ENCODE results near the gene SRM.
"Not testable (repeated sequence)": the region's sequence is repeated elsewhere in the genome, so short reads cannot be mapped to it uniquely, and the experiment has no call there.

The SRM gene

DNA sequence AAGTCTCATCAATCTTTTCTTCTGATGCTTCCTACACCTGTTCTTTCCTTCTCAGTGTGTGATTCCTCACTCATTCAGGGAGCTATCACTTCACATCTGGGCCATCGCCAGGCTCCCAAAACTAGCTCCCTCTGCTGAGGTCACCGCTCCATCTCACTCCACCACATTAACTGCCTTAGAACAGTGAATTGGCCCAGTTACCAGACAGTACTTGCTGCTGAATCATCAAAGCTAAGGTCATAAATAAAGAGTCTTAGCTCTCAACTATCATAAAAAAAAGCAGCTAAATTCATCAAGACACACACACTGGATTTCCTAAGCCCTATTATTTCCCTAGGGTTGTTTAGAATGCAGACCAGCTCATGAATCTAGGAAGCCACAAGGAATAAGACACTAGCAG, 18.8 kb upstream of the SRM start:
- no peak overlapping the region for H3K4me3 ChIP-seq (replicated peaks; ENCODE audit: insufficient read depth, low read length)
- TF ChIP-seq SPI1 (IDR thresholded peaks at IDR 0.05; ENCODE audit: borderline replicate concordance, low read depth) (no peak), GABPA (IDR thresholded peaks at IDR 0.05; ENCODE audit: low read depth) (no peak), POLR2AphosphoS5 (IDR thresholded peaks at IDR 0.05; ENCODE audit: low read depth) (no peak)
- TF ChIP-seq, protein P1, sequence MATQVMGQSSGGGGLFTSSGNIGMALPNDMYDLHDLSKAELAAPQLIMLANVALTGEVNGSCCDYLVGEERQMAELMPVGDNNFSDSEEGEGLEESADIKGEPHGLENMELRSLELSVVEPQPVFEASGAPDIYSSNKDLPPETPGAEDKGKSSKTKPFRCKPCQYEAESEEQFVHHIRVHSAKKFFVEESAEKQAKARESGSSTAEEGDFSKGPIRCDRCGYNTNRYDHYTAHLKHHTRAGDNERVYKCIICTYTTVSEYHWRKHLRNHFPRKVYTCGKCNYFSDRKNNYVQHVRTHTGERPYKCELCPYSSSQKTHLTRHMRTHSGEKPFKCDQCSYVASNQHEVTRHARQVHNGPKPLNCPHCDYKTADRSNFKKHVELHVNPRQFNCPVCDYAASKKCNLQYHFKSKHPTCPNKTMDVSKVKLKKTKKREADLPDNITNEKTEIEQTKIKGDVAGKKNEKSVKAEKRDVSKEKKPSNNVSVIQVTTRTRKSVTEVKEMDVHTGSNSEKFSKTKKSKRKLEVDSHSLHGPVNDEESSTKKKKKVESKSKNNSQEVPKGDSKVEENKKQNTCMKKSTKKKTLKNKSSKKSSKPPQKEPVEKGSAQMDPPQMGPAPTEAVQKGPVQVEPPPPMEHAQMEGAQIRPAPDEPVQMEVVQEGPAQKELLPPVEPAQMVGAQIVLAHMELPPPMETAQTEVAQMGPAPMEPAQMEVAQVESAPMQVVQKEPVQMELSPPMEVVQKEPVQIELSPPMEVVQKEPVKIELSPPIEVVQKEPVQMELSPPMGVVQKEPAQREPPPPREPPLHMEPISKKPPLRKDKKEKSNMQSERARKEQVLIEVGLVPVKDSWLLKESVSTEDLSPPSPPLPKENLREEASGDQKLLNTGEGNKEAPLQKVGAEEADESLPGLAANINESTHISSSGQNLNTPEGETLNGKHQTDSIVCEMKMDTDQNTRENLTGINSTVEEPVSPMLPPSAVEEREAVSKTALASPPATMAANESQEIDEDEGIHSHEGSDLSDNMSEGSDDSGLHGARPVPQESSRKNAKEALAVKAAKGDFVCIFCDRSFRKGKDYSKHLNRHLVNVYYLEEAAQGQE (IDR thresholded peaks at IDR 0.05; ENCODE audit: insufficient replicate concordance, low read depth), result no peak
- TF ChIP-seq, protein P2, sequence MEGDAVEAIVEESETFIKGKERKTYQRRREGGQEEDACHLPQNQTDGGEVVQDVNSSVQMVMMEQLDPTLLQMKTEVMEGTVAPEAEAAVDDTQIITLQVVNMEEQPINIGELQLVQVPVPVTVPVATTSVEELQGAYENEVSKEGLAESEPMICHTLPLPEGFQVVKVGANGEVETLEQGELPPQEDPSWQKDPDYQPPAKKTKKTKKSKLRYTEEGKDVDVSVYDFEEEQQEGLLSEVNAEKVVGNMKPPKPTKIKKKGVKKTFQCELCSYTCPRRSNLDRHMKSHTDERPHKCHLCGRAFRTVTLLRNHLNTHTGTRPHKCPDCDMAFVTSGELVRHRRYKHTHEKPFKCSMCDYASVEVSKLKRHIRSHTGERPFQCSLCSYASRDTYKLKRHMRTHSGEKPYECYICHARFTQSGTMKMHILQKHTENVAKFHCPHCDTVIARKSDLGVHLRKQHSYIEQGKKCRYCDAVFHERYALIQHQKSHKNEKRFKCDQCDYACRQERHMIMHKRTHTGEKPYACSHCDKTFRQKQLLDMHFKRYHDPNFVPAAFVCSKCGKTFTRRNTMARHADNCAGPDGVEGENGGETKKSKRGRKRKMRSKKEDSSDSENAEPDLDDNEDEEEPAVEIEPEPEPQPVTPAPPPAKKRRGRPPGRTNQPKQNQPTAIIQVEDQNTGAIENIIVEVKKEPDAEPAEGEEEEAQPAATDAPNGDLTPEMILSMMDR (IDR thresholded peaks at IDR 0.05; ENCODE audit: insufficient read depth, low read length), result no peak
- DNase-seq (ENCODE audit: low read depth in 1 of 2, low spot score in 1 of 2), result no peak
- H3K27me3 ChIP-seq (ENCODE audit: insufficient read depth, poor library complexity, severe bottlenecking), result no peaks in the 10 kb centered on the region
- H3K27ac ChIP-seq (replicated peaks), result no peak overlapping the region

DNA sequence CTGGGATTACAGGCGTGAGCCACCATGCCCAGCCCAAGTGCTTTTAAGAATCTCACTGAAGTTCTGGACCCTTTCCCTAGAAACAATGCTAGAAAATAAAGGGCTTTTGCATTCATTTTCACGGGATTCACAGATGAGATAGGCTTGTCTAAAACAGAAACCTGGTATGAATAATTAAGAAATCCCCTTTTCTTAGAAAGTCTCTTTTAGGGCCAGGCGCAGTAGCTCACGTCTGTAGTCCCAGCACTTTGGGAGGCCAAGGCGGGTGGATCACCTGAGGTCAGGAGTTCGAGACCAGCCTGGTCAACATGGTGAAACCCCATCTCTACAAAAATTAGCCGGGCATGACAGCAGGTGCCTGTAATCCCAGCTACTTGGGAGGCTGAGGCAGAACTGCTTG, 13.6 kb upstream of the SRM start:
- not testable (repeated sequence) for DNase-seq (ENCODE audit: low read depth in 1 of 2, low spot score in 1 of 2); H3K27ac ChIP-seq (replicated peaks); H3K27me3 ChIP-seq (ENCODE audit: insufficient read depth, poor library complexity, severe bottlenecking); H3K4me3 ChIP-seq (replicated peaks; ENCODE audit: insufficient read depth, low read length)

DNA sequence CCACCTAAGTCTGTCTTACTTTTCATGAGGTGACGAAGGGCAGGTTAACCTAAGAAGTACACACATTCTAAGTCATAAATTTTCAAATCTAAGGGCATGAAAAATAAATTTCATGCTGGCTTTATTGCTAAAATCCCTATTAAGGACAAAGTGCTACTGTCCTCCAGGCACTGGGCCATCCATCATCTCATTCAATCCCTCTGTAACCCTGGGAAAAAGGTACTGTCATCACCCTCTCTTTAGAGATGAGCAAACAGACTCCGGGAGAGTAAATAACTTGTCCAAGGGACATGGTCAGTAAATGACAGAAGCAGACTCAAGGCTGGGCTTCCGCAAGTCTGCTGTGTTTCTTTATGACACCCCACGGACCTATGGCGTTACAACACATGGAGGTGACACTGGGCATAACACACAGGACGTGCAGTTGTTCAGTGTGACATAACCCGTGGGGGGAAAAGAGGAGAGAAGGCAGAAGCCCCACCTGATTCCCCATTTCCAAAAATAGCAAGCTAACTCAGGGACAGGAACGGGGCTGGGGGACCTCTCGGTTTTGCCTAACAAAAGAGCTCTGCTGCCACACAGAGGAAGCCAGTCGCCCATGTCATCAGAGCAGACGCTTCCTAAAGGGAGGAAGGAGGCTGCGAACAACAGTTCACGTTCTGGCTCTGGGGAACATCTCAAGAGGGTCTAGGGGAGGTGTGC, 12.5 kb upstream of the SRM start:
- H3K27ac ChIP-seq (replicated peaks), result no peak overlapping the region
- TF ChIP-seq, protein P2 (IDR thresholded peaks at IDR 0.05; ENCODE audit: insufficient read depth, low read length), result no peak
- TF ChIP-seq GABPA (IDR thresholded peaks at IDR 0.05; ENCODE audit: low read depth) (no peak), POLR2AphosphoS5 (IDR thresholded peaks at IDR 0.05; ENCODE audit: low read depth) (no peak), SPI1 (IDR thresholded peaks at IDR 0.05; ENCODE audit: borderline replicate concordance, low read depth) (no peak)
- TF ChIP-seq, protein P1 (IDR thresholded peaks at IDR 0.05; ENCODE audit: insufficient replicate concordance, low read depth), result no peak
- DNase-seq (ENCODE audit: low read depth in 1 of 2, low spot score in 1 of 2), result no peak

DNA sequence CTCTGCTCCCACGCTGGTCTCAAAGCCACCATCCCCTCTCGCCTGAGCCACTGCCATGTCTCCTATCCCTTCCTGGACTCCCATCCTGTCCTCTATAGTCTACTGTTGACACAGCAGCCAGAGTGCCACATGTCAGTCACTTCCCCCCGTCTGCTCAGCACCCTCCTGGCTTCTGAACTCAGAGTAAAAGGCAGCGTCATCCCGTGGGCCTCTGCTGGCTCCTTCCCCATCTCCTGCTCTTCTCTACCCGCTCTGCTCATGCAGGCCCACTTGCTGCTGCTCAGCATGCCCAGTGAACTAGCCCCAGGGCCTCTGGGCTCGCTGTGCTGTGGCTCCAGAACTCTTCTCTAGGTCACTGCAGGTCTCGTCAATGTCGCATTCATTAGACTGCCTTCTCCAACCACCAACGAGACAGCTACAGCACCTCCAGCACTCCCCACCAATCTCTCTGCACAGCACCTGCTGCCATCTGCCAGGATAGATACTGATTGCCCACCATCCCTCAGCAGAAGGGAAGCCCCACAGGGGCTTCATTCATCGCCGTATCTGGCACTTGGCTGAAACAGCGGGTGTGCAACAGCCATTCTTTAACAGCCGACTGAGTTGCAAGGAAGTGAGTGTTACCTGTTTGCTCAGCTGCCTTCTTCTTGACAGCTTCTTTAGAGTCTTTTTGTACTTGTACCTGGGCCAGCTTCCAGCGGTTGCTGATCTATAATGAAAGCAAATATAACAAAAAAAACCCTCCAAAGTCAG, 11.8 kb upstream of the SRM start:
- DNase-seq (ENCODE audit: low read depth in 1 of 2, low spot score in 1 of 2), result no peak
- no peaks in the 10 kb centered on the region for H3K27me3 ChIP-seq (ENCODE audit: insufficient read depth, poor library complexity, severe bottlenecking)

More for the DNA sequence above, 12.5 kb upstream of the SRM start:
- no peak overlapping the region for H3K4me3 ChIP-seq (replicated peaks; ENCODE audit: insufficient read depth, low read length)
- H3K27me3 ChIP-seq (ENCODE audit: insufficient read depth, poor library complexity, severe bottlenecking), result no peaks in the 10 kb centered on the region

More for the DNA sequence above, 11.8 kb upstream of the SRM start:
- no peak overlapping the region for H3K4me3 ChIP-seq (replicated peaks; ENCODE audit: insufficient read depth, low read length)
- TF ChIP-seq SPI1 (IDR thresholded peaks at IDR 0.05; ENCODE audit: borderline replicate concordance, low read depth), result no peak
- TF ChIP-seq, protein P2 (IDR thresholded peaks at IDR 0.05; ENCODE audit: insufficient read depth, low read length), result no peak
- TF ChIP-seq POLR2AphosphoS5 (IDR thresholded peaks at IDR 0.05; ENCODE audit: low read depth), result no peak
- TF ChIP-seq, protein P1 (IDR thresholded peaks at IDR 0.05; ENCODE audit: insufficient replicate concordance, low read depth), result no peak
- TF ChIP-seq GABPA (IDR thresholded peaks at IDR 0.05; ENCODE audit: low read depth), result no peak
- H3K27ac ChIP-seq (replicated peaks), result no peak overlapping the region; the same call in none of the 2 replicates
